HG03280 (cell line): ENCODE measurements around the gene CFAP45.

Experiments used
- ATAC-seq: cut with Tn5 transposase; IDR thresholded peaks from one replicate; pipeline ENCODE4 v1.9.1; 2021; ENCODE audit warnings: mild to moderate bottlenecking, moderate library complexity; ENCODE audit not compliant: unreplicated experiment

CFAP45 gene

GRCh38 chr1:159900086-159900680 is at the start of gene CFAP45:
Gene CFAP45, minus strand, starts transcription at chr1:159900165. Its CDS starts 67 bp downstream, at chr1:159900098.
- no peak for ATAC-seq

- no peak for ATAC-seq
These were observed 49.2 kb upstream of the CFAP45 start for GRCh38 chr1:159949123-159949522.

DNA sequence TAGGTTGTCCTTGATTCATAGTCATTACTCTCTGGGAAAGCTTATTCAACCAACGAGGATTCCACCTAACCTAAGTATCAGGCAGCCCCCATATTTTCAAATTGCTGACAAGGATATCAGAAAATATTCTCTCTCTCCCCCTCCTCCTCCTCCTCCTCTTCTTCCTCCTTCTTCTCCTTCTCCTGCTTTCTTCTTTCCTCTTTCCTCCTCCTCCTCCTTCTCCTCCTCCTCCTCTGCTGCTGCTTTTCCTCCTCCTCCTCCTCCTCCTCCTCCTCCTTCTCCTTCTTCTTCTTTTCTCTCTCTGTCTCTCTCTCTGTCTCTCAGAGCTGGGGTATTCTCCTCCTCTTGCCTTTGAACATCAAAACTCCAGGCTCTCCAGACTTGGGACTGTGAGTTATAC is 48.0 kb upstream of the CFAP45 start:
- no peak for ATAC-seq

- ATAC-seq, result no peak
These were observed 46.5 kb upstream of the CFAP45 start for GRCh38 chr1:159946242-159947187.

DNA sequence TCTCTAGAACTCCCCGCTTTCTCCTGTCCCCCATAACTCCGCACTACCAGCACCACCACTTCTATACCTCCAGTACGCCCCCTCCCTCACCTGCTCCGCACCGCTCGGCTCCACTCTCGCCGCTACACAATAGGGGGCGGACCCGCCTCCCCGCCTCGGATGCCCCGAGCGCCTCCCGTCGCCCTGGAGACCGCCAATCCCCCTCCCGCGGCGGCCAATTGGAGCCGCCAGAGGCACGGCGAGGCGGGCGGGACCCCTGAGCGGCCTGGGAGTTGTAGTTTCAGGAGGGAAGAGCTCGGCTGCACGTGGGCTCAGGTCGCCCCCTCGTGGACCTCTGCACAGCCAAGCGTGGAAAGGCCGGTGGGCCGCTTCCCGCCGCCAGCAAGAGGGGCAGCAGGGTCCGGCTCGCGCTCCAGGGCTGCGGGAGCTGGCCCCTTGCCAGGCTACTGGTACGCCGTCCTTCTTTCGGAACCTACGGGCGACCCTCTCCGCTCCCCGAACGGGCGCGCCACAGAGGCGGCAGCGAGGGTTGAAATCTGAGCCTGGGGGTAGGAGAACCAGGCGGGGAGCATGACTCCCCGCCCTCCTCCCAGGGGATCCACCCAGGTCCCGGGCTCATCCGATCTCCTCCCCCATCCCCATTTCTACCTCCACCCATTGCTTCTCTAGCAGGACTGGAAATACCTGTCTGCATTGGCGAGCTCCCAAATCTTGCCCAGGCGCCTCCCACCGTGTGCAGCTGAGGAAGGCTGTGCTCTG is 45.7 kb upstream of the CFAP45 start, which contains the start of gene IGSF9:
Gene IGSF9, minus strand, starts transcription at position 131 of the 759 bp plus-strand sequence. CDS start 2,159 bp downstream, outside the sequence.
- ATAC-seq, result no peak

DNA sequence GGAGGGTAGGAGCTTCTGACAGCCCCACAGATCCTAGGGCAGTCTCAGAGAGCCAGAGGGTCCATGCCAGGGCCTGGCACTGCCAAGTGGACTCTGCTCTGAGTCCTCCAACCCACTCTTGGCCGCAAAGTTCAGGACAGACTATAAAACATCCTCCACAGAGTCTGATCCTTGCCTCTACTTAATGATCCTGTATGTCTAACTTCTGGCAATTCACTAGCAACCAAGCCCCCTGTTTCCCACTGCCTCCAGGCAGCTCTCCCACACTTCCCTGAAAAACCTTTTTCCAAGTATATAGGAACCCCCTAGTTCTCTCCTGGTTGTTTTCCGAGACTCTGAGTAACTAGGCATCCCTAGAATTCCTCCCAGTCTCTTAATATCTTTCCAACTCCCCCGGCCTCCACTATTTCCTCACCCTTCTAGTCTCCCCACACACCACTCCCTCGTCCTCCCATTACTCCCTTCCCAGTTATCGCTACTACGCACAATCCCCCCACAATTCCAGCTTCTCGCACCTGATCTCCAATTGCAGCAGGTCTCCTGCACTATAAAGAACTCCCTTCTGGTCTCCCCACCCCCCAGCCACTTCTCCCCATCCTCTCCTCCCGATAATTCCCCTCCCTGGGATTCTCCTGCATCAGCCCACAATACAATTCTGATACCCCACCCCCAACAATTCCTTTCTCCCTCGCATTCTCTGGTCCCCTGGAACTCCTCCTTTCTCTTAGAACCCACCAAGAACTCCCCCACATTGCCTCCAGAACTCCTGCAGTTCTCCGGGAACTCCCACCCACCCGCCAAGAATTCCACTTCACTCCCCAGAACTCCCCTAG is 44.9 kb upstream of the CFAP45 start:
- ATAC-seq, result no peak

DNA sequence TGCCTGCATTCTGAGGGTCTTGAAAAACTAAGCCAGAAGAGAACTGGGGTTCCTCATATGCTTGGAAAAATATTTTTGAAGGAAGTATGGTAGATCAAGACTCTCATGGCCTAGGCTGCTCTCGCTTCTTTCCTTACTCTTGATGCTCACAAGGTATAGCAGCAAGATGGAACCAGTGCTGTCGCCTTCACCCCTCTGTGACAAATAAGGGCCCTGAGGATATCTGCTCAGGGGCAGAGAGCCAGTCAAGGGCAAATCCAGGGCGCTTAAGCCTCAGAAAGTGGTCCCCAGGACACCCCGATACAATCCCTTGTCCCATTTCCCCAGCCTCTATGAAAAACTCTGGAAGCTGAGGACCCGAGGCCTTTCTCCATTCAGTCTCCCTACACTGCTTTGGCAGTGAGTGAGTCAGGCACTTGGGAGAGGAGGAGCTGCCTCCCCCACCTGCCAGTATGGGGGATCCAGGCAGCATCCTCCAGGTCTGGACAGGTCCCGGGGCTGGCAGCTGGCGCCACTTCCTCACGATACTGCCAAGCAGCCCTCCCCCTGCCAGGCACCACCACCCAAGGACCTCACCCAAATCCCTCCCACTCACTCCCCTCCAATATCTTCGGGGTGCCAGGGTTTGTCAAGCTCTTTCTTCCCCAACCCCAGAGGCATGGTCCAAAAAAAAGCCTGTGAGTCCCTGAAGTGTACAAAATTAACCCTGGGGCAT is 44.1 kb upstream of the CFAP45 start:
- no peak for ATAC-seq

DNA sequence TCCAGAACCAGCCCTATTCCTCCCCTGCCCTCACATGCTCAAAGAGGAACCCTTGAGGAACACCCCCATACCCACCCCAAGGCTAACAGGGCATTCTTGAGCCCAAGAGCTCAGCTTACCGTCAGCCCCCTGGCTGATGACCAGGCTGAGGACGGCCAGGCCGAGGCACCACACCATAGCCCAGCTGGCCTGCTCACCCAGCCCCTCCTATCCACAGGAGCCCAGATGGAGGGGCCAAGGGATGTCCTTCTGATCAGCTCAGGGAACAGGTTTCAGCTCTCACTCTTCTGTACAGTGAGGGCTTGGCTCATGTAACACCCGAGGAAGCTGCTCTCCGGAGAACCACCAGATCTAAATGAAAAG is 43.3 kb upstream of the CFAP45 start:
- ATAC-seq, result no peak

GRCh38 chr1:159942632-159943277 is 42.8 kb upstream of the CFAP45 start:
- no peak for ATAC-seq

- no peak for ATAC-seq
These were observed 41.9 kb upstream of the CFAP45 start for GRCh38 chr1:159941591-159942560.

GRCh38 chr1:159941141-159941540 is 41.2 kb upstream of the CFAP45 start:
- no peak for ATAC-seq

- ATAC-seq, result no peak
These were observed 40.1 kb upstream of the CFAP45 start for GRCh38 chr1:159940006-159940620.

- ATAC-seq, result no peak
These were observed 39.7 kb upstream of the CFAP45 start for GRCh38 chr1:159939678-159940002.

DNA sequence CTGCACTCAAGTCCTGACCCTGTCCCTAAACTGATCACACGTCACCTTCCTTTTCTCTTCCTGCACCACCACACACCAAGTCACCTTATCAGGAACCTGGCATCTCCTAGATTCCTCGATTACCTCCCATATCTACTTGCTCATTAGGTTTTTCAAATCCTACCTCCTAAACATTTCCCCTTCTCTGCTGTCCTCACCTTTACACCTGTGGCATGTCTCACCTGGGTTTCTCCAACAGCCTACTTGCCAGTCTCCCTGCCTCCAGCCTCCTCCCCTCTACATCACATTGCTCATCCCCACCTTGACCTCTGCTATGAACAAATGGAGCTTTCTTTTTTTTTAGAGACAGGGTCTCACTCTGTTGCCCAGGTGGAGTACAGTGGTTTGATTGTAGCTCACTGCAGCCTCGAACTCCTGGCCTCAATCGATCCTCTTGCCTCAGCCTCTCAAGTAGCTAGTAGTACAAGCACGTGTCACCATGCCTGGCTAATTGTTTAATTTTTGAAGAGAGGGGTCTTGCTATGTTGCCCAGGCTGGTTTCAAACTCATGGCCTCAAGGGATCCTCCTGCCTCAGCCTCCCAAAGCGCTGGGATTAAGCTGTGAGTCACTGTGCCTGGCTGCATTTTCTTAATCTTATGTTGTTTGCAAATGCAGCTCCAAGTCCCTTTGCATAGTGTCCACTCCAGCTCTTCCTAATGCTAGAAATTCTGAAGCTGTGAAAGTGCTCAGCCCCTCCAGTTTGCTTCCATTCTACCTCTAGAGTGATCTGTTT is 39.1 kb upstream of the CFAP45 start:
- ATAC-seq, result no peak

- ATAC-seq, result no peak
These were observed 38.4 kb upstream of the CFAP45 start for GRCh38 chr1:159938211-159938852.

DNA sequence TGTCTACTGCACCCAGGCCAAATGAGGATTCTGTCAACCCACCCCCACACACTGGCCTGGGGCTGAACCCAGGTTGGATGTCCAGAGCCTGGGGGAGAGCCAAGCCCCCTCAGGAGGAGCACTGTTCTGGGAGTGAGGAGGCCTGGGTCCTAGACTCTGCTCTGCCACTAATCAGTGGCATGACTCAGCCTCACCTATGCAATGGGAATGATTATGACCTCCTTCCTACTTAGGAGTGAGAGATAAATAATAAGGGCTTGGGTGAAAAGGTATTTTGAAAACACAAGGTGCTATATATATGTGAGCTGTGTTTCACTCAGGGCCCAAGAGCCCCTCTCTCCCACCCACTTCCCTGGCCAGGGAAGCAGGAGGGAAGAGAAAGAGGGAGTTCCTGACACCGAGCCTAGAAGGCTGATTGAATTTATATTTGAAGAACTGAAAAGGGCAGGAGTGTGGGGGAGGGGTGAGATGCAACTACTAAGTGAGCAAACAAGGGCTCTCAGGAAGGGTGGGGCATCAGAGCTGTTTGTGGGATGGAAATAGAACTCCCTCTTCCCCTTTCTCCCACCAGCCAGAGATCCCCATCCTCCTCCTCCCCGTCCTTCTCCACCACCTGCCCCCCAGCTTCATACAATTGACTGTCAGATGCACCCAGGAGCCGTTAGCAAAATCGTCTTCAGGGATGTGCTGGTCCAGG is 37.2 kb upstream of the CFAP45 start:
- ATAC-seq, result no peak
